Stromal cell of bone marrow (primary cell): ENCODE measurements around the gene HNRNPA3.
"Not testable (repeated sequence)": the region's sequence is repeated elsewhere in the genome, so short reads cannot be mapped to it uniquely, and the experiment has no call there.

Experiments
- DNase-seq: peaks from one replicate; pipeline ENCODE4 v3.0.0-alpha.2; 2012; ENCODE audit warnings: low read depth

The HNRNPA3 gene

GRCh38 chr2:177212106-177212890, at the start of gene HNRNPA3:
Gene HNRNPA3 (plus strand): TSS chr2:177212794. CDS start chr2:177212800, 6 bp downstream.
- DNase-seq = peak; percentile 97

GRCh38 chr2:177164131-177164530, 48.5 kb upstream of the HNRNPA3 start:
- DNase-seq = no peak

DNA sequence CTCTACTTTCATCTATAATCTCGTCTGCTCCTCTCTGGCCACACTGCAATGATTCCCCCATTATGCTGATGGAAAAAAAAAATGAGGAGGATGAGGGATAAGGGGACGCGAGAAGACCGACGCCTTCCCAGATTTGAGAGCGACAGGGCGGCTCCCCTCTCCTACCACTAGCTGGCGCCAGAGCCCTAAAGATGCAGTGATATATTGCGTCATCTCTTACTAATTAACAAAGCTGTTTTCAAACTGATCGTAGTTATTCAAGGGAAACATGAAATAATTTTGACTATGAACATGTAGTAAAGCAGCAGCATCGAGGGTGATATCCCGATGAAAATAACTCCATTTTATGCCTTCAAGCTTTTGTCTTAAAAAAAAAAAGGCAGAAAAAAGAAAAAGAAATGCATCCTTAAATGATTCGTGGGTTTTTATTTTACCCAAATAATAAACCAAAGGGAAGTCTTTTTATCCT, 48.0 kb upstream of the HNRNPA3 start:
- peak; percentile 62 for DNase-seq

GRCh38 chr2:177165061-177165583, 47.5 kb upstream of the HNRNPA3 start:
- no peak for DNase-seq

DNA sequence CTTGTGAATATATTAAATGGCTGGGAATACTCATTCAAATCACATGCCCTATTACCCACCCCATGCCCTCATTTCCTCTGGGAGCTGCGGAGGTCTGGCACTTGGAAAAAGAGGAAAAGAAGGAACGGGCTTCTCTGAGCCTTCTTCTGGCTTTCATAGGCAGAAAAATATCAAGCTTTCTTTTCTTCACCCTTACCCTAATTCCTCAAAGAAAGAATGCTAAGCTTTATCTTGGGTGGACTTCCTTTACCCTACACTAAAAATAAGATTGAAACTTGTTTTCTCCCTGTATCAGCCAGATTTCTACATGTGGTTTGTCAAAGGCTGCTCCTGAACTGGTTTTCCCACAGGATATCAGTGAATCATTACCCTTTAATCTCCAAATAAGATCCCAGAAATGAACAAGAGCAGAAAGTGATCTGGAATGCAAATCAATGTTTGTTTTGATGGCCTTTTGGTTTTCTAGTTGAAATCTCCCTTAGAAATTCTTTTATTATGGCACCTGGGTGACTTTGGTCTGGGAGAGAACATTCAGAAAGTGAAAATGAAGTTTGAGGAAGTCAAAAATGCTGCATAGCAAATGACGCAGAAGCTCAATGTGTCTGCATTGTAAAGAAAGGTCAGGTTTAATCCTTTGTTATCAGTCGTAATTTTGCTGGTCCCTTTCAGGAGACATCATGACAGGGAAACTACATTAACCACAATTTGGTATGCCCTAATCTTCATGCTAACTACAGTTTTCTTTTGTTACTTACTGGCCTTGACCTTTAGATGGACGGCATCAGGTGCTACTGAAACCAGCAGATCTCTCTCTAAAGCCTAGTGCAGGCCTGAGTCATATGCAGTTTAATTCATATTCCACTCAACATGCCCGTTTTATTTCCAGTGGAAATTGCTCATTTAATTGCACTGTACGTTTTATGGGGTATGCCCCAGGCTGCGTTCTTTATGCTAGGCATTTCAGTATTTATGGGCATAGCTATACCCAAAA, 46.6 kb upstream of the HNRNPA3 start:
- no peak for DNase-seq

DNA sequence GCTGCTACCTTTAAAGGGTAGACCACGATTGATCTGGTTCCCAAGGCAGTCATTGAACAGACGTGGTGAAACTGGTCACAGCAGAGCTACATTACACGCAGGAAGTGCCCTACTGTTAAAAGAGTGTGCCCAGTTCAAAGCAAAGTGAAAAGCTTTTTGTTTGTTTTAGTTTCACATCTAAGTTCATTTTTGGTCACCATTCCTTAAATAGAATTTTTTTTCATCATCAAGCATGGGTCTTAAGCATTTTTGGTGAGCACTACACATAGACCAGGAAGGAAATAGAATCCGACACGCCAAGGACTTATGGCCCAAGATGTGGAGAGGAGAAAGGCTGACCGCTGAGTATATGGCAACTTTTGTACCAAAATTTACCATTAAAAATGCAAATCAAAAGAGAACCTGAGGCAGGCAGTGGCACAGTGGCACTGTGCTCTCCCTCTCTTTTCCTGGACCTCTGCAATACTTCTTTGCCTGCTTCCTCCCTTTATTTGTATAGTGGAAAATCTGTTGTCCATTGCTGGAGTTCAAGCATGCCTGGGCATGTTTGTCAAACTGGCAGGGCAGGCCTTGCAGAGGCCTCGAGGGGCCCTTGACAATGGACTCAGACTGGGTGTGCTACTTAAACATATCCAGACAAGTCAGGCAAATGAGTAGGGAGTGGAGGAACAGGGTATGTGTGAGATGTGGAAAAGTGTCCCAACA, 42.6 kb upstream of the HNRNPA3 start:
- no peak for DNase-seq

GRCh38 chr2:177171418-177171865, 41.2 kb upstream of the HNRNPA3 start:
- DNase-seq = no peak

DNA sequence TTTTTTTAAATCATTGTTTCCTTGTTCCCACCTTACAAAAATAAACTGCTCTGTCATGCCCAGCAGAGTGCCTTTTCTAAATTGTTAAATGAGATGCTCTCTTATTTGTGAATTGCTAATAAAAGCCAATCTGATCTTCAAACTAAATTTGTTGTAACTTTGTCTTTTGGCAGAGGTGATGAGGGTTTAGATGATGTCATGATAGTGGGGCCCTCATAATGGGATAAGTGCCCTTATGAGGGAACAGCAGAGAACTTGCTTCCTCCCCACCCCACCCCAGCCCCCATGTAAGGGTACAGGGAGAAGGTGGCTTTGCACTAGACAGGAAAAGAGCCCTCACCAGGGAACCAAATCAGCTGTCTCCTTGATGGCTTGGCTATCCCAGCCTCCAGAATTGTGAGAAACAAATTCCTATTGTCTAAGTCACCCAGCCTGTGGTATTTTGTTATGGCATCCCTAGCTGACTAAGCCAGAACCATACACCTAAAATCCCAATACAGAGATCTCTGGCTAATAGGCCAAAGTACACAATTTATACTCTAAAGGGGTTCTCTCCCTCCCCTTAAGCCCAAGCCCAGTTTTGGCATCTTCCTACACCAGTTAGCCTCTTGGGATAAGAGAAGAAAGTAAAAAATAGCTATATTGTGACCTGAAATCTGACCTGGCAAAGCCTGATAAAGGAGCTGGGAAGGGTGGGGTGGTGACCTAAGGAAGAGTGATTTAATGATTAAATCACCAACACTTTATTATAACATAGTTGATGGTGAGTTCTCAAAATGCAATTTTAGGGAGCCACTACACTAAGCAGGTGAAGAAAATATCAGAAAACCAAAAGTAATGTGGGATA, 40.3 kb upstream of the HNRNPA3 start:
- no peak for DNase-seq

- no peak for DNase-seq
Measured at GRCh38 chr2:177174486-177174885, 38.1 kb upstream of the HNRNPA3 start.

- DNase-seq = no peak
Measured at GRCh38 chr2:177175917-177176668, 36.5 kb upstream of the HNRNPA3 start.

- DNase-seq = no peak
Measured at GRCh38 chr2:177178797-177179196, 33.8 kb upstream of the HNRNPA3 start.

- DNase-seq = no peak
Measured at GRCh38 chr2:177179227-177179626, 33.4 kb upstream of the HNRNPA3 start.

DNA sequence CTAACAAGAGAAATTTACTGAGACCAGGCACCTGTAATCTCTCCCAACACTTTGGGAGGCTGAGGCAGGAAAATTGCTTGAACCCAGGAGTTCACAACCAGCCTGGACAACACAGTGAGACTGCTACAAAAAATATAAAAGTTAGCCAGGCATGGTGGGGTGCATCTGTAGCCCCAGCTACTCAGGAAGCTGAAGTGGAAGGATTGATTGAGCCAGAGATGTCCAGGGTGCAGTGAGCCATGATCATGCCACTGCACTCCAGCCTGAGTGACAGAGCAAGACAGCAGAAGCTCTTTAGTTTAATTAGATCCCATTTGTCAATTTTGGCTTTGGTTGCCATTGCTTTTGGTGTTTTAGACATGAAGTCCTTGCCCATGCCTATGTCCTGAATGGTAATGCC, 32.9 kb upstream of the HNRNPA3 start:
- not testable (repeated sequence) for DNase-seq

DNA sequence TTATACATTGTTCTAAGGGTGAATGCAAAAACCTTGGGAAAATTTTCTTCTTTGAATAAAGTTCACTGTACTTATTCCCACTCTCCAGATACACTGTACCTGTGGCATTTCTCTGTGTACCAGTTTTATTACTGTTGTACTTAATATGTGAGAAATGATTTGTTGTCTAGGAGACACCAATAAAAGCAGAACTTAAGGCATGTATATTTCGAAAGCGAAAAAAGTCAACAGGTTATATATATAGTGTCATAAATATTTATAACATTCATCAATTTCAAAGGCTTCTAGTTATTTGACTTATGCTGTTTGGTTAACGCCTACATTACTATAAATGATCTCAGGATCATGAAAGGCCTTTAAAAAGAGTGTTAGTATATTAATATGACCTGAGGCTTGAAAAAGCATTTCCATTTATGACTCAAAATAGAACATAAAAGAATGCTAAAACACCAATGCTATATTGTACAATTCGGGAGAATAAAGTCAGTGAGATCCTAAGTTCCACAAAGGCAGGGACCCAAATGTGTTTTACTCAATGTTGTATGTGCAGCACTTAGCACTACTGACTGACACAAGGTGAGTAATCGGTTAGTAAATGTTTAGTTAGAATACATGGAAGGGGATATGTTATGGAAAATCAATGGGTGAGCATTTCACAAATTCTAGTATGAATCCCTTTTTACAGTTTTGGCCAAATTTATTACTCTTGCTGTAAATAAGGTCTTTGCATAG, 32.2 kb upstream of the HNRNPA3 start:
- DNase-seq = no peak

GRCh38 chr2:177183860-177184259, 28.7 kb upstream of the HNRNPA3 start:
- DNase-seq = no peak

GRCh38 chr2:177184606-177185005, 28.0 kb upstream of the HNRNPA3 start:
- no peak for DNase-seq

DNA sequence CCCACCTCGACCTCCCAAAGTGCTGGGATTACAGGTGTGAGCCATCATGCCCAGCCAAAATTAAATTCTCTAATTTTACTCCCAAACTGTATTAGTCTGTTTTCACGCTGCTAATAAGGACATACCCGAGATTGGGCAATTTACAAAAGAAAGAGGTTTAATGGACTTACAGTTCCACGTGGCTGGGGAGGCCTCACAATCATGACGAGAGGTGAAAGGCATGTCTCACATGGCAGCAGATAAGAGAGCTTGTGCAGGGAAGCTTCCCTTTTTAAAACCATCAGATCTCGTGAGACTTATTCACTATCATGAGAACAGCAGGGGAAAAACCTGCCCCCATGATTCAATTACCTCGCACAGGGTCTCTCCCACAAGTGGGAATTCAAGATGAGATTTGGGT, 26.6 kb upstream of the HNRNPA3 start:
- DNase-seq = not testable (repeated sequence)

DNA sequence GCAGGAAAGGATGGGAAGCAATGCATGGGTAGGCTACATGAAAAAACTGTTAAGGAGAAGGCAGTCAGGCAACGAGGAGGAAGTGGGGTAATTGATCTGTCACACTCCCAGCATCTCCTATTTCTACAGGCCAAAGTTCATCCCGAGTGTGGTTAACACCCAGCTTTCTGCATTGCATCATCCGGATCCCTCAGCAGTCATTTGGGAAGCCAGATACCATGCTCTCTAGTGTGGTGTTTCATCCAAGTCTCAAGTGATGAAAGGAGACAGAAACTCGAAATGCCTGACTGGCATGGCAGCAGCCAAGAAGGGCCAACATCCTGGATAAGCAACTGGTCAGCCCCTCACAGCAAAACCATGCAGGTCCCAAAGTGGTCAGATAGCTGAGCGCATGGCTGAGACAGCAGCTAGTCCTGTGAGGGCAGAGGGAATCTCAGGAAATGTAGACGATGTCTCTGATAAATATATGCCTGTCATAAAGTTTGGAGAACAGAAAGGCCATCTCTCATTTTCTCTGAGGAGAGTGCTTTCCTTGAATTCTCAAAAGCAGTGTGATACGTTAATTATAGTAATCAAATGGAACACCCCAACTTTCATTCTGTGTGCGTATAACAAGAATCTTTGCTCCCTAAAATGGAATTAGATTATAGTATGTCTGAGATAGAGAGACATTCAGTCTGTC, 24.8 kb upstream of the HNRNPA3 start:
- peak; percentile 80 for DNase-seq
